ENCODE measurements around the gene PEX11A.

Gene PEX11A

GRCh38 chr15:89704411-89704810 is 13.9 kb upstream of the PEX11A start:
- POLR2A ChIA-PET, result interaction anchor here (0.6 kb wide), 1 partner anchor 667 kb away, joined by 5 read pairs; no protein-coding TSS in a partner anchor
- Histone ChIP-seq H3K27ac (ENCODE audit: extremely low read depth, low read depth, low read length) (no peak overlapping the region), H3K4me1 (ENCODE audit: control insufficient read depth, insufficient read depth, low read length) (no peaks in the 10 kb centered on the region), H3K4me3 (ENCODE audit: low read depth, low read length) (no peak overlapping the region), H3K9me3 (ENCODE audit: control insufficient read depth, insufficient read depth, low read depth, low read length) (no peaks in the 10 kb centered on the region; the same call in 1 of the 2 replicates), H3K36me3 (ENCODE audit: control insufficient read depth in 2 of 2, insufficient read depth in 1 of 2, low read length in 2 of 2) (no peaks in the 10 kb centered on the region)
- CTCF ChIA-PET, result interaction anchor here (1.2 kb wide), 1 partner anchor 56 kb away, joined by 5 read pairs; no protein-coding TSS in a partner anchor
- 0 out of 2 replicates have a peak, but pooled peaks have one; percentile 34 for TF ChIP-seq ATF2 (tag by site-specific recombination; IDR thresholded peaks at IDR 0.05; ENCODE audit: low read depth)
- TF ChIP-seq ZNF223 (tag by site-specific recombination; IDR thresholded peaks at IDR 0.05), result no peak

GRCh38 chr15:89695198-89695597 is 4.6 kb upstream of the PEX11A start:
- H3K4me1 ChIP-seq (ENCODE audit: control insufficient read depth, insufficient read depth, low read length), result no peaks in the 10 kb centered on the region
- no peak overlapping the region for H3K27ac ChIP-seq (ENCODE audit: extremely low read depth, low read depth, low read length)
- no peak for TF ChIP-seq ZNF521 (tag by site-specific recombination; IDR thresholded peaks at IDR 0.05)
- TF ChIP-seq ZBTB48 (tag by site-specific recombination; IDR thresholded peaks at IDR 0.05), result no peak
- TF ChIP-seq ZNF211 (tag by site-specific recombination; IDR thresholded peaks at IDR 0.05; ENCODE audit: low read depth), result no peak
- TF ChIP-seq ZNF184 (tag by site-specific recombination; IDR thresholded peaks at IDR 0.05), result no peak
- no peak for TF ChIP-seq KLF8 (tag by site-specific recombination; IDR thresholded peaks at IDR 0.05)
- H3K36me3 ChIP-seq (ENCODE audit: control insufficient read depth in 2 of 2, insufficient read depth in 1 of 2, low read length in 2 of 2), result no peaks in the 10 kb centered on the region
- no peaks in the 10 kb centered on the region for H3K9me3 ChIP-seq (ENCODE audit: control insufficient read depth, insufficient read depth, low read depth, low read length)
- ChIA-PET CTCF (interaction anchor here (0.7 kb wide), 1 partner anchor 193 kb away, joined by 4 read pairs; no protein-coding TSS in a partner anchor), POLR2A (no interaction called here)
- H3K4me3 ChIP-seq (ENCODE audit: low read depth, low read length), result no peak overlapping the region

- POLR2A ChIA-PET, result no interaction called here
- Histone ChIP-seq H3K9me3 (ENCODE audit: control insufficient read depth, insufficient read depth, low read depth, low read length) (no peaks in the 10 kb centered on the region), H3K27ac (ENCODE audit: extremely low read depth, low read depth, low read length) (no peak overlapping the region), H3K36me3 (ENCODE audit: control insufficient read depth in 2 of 2, insufficient read depth in 1 of 2, low read length in 2 of 2) (no peaks in the 10 kb centered on the region; a peak in 1 of 3 replicates), H3K4me3 (ENCODE audit: low read depth, low read length) (no peak overlapping the region), H3K4me1 (ENCODE audit: control insufficient read depth, insufficient read depth, low read length) (no peaks in the 10 kb centered on the region)
- CTCF ChIA-PET, result no interaction called here
- TF ChIP-seq IKZF3 (tag by site-specific recombination; IDR thresholded peaks at IDR 0.05) (no peak), PRDM2 (tag by site-specific recombination; IDR thresholded peaks at IDR 0.05; ENCODE audit: borderline replicate concordance) (no peak), GLI4 (tag by site-specific recombination; IDR thresholded peaks at IDR 0.05) (no peak), ZNF701 (tag by site-specific recombination; IDR thresholded peaks at IDR 0.05) (no peak), ZNF311 (tag by site-specific recombination; IDR thresholded peaks at IDR 0.05; ENCODE audit: borderline replicate concordance) (no peak), ZNF324 (tag by site-specific recombination; IDR thresholded peaks at IDR 0.05) (no peak), ZNF660 (tag by site-specific recombination; IDR thresholded peaks at IDR 0.05) (no peak), ZNF184 (tag by site-specific recombination; IDR thresholded peaks at IDR 0.05) (no peak), ZNF518A (tag by site-specific recombination; conservative IDR thresholded peaks at IDR 0.05; ENCODE audit: low read depth) (no peak), ATF2 (tag by site-specific recombination; IDR thresholded peaks at IDR 0.05; ENCODE audit: low read depth) (no peak), ZNF302 (tag by site-specific recombination; IDR thresholded peaks at IDR 0.05; ENCODE audit: low read depth) (no peak), FEZF1 (tag by site-specific recombination; IDR thresholded peaks at IDR 0.05) (no peak), YY1 (tag by site-specific recombination; IDR thresholded peaks at IDR 0.05) (no peak)
These were observed 3.1 kb upstream of the PEX11A start for GRCh38 chr15:89693696-89694095.

Measured in HEK293 (cell line).